ACC112 (cell line): ENCODE data around the gene CHCHD10.

Experiments used
- H2AFZ ChIP-seq: fragments of 200-600 bp; sonication (generic); one replicate; pipeline ENCODE4 v1.6.0; 2017; ENCODE audit warnings: antibody characterized with exemption, low read length; ENCODE audit not compliant: unreplicated experiment
- H3K27ac ChIP-seq: fragments of 200-600 bp; sonication (generic); 2 replicates; pipeline ENCODE4 v1.5.1; 2014; ENCODE audit warnings: low read depth, mild to moderate bottlenecking, antibody characterized with exemption, low read length, moderate library complexity
- H3K27me3 ChIP-seq: fragments of 200-600 bp; sonication (generic); 2 replicates; pipeline ENCODE4 v1.6.1; 2014; ENCODE audit warnings: mild to moderate bottlenecking, antibody characterized with exemption, low read length, moderate library complexity, mixed read lengths; ENCODE audit not compliant: insufficient read depth
- H3K36me3 ChIP-seq: fragments of 200-600 bp; sonication (generic); 2 replicates; pipeline ENCODE4 v1.6.1; 2016; ENCODE audit warnings: mild to moderate bottlenecking, antibody characterized with exemption, low read length, moderate library complexity, mixed read lengths; ENCODE audit not compliant: insufficient read depth
- H3K4me1 ChIP-seq: fragments of 200-600 bp; sonication (generic); one replicate; pipeline ENCODE4 v1.6.1; 2016; ENCODE audit warnings: low read length, mixed read lengths; ENCODE audit not compliant: insufficient read depth, unreplicated experiment, control insufficient read depth
- H3K4me3 ChIP-seq: fragments of 200-600 bp; sonication (generic); 2 replicates; pipeline ENCODE4 v1.5.1; 2014; ENCODE audit warnings: mild to moderate bottlenecking, low read depth, low read length
- H3K79me2 ChIP-seq: fragments of 200-600 bp; sonication (generic); one replicate; pipeline ENCODE4 v1.6.0; 2016; ENCODE audit warnings: low read length; ENCODE audit not compliant: control insufficient read depth, unreplicated experiment, insufficient read depth

Gene CHCHD10

GRCh38 chr22:23769321-23769965, 1.7 kb upstream of the CHCHD10 start:
- Histone ChIP-seq H3K36me3 (no peaks in the 10 kb centered on the region), H3K27me3 (no peaks in the 10 kb centered on the region), H3K4me1 (no peaks in the 10 kb centered on the region), H3K79me2 (no peaks in the 10 kb centered on the region), H2AFZ (no peak overlapping the region), H3K27ac (no peak overlapping the region), H3K4me3 (no peak overlapping the region)

GRCh38 chr22:23767303-23767672, 484 bp downstream of the CHCHD10 start:
- Histone ChIP-seq H3K27me3 (no peaks in the 10 kb centered on the region), H3K79me2 (no peaks in the 10 kb centered on the region), H3K4me3 (peak overlapping the region; percentile 80), H3K4me1 (peaks cover 8% of the 10 kb centered on the region), H3K27ac (no peak overlapping the region), H2AFZ (no peak overlapping the region), H3K36me3 (no peaks in the 10 kb centered on the region)

- Histone ChIP-seq H2AFZ (no peak overlapping the region), H3K4me3 (no peak overlapping the region), H3K27me3 (no peaks in the 10 kb centered on the region), H3K4me1 (peaks cover 8% of the 10 kb centered on the region), H3K27ac (no peak overlapping the region), H3K79me2 (no peaks in the 10 kb centered on the region), H3K36me3 (no peaks in the 10 kb centered on the region)
These were observed 2.6 kb downstream of the CHCHD10 start for GRCh38 chr22:23764899-23765881.

- no peaks in the 10 kb centered on the region for H3K36me3 ChIP-seq
- no peak overlapping the region for H2AFZ ChIP-seq
- no peaks in the 10 kb centered on the region for H3K79me2 ChIP-seq
- no peaks in the 10 kb centered on the region for H3K27me3 ChIP-seq
- H3K4me3 ChIP-seq, result no peak overlapping the region
- no peak overlapping the region for H3K27ac ChIP-seq
- peaks cover 8% of the 10 kb centered on the region for H3K4me1 ChIP-seq
These were observed 3.8 kb downstream of the CHCHD10 start for GRCh38 chr22:23763954-23764353.

- no peaks in the 10 kb centered on the region for H3K27me3 ChIP-seq
- no peak overlapping the region for H2AFZ ChIP-seq
- peaks cover 8% of the 10 kb centered on the region for H3K4me1 ChIP-seq
- H3K4me3 ChIP-seq, result no peak overlapping the region
- no peaks in the 10 kb centered on the region for H3K36me3 ChIP-seq
- no peak overlapping the region for H3K27ac ChIP-seq
- no peaks in the 10 kb centered on the region for H3K79me2 ChIP-seq
These were observed 4.2 kb downstream of the CHCHD10 start for GRCh38 chr22:23763579-23763945.

GRCh38 chr22:23762842-23763578, 4.8 kb downstream of the CHCHD10 start, which contains the start of gene C22orf15:
C22orf15 (plus strand) TSS chr22:23762990; CDS start chr22:23763307, 317 bp downstream.
- H2AFZ ChIP-seq, result no peak within 1 kb of the TSS
- H3K36me3 ChIP-seq, result no peaks in the 10 kb centered on the region
- H3K27ac ChIP-seq, result no peak within 1 kb of the TSS
- H3K4me1 ChIP-seq, result peaks cover 8% of the 10 kb centered on the region
- no peaks in the 10 kb centered on the region for H3K79me2 ChIP-seq
- H3K4me3 ChIP-seq, result no peak within 1 kb of the TSS
- H3K27me3 ChIP-seq, result no peaks in the 10 kb centered on the region

- Histone ChIP-seq H3K4me1 (peaks cover 8% of the 10 kb centered on the region), H3K27ac (no peak overlapping the region), H3K4me3 (no peak overlapping the region), H2AFZ (no peak overlapping the region), H3K79me2 (no peaks in the 10 kb centered on the region), H3K36me3 (no peaks in the 10 kb centered on the region), H3K27me3 (no peaks in the 10 kb centered on the region)
These were observed 7.7 kb downstream of the CHCHD10 start for GRCh38 chr22:23760056-23760455.

GRCh38 chr22:23759566-23759965, 8.2 kb downstream of the CHCHD10 start:
- Histone ChIP-seq H3K79me2 (no peaks in the 10 kb centered on the region), H3K36me3 (no peaks in the 10 kb centered on the region), H3K4me3 (no peak overlapping the region), H2AFZ (no peak overlapping the region), H3K27ac (no peak overlapping the region), H3K4me1 (peaks cover 8% of the 10 kb centered on the region), H3K27me3 (no peaks in the 10 kb centered on the region)

- no peaks in the 10 kb centered on the region for H3K79me2 ChIP-seq
- H3K4me3 ChIP-seq, result no peak overlapping the region
- H3K4me1 ChIP-seq, result no peaks in the 10 kb centered on the region
- H3K27ac ChIP-seq, result no peak overlapping the region
- H3K27me3 ChIP-seq, result no peaks in the 10 kb centered on the region
- no peaks in the 10 kb centered on the region for H3K36me3 ChIP-seq
- H2AFZ ChIP-seq, result no peak overlapping the region
These were observed 10.9 kb downstream of the CHCHD10 start for GRCh38 chr22:23756891-23757290.

GRCh38 chr22:23755711-23756110, 12.1 kb downstream of the CHCHD10 start:
- H3K27ac ChIP-seq, result no peak overlapping the region
- H2AFZ ChIP-seq, result no peak overlapping the region
- H3K4me3 ChIP-seq, result no peak overlapping the region
- H3K79me2 ChIP-seq, result no peaks in the 10 kb centered on the region
- no peaks in the 10 kb centered on the region for H3K27me3 ChIP-seq
- no peaks in the 10 kb centered on the region for H3K36me3 ChIP-seq
- H3K4me1 ChIP-seq, result no peaks in the 10 kb centered on the region
